ENCODE measurements around the gene HNRNPA0. TPM values are rescaled to one million over a fixed set of nuclear protein-coding genes. Genes with fewer than 3 reads are reported as not detected.

HNRNPA0 gene
- total and polyA plus RNA-seq, 9 of the 15 experiments (the other 6 are each of a cell fraction or from before 2014, with no cell fraction given): 5.0 to 33.3 (median 10.7) TPM

- Histone ChIP-seq H3K79me2 (ENCODE audit: control insufficient read depth, insufficient read depth, low read length) (no peaks in the 10 kb centered on the region), H3K9me1 (ENCODE audit: control insufficient read depth, insufficient read depth, low read length) (no peaks in the 10 kb centered on the region), H3K9me3 (replicated peaks; ENCODE audit: control insufficient read depth, insufficient read depth, low read depth, low read length) (no peaks in the 10 kb centered on the region), H3K27ac (ENCODE audit: extremely low read depth, low read depth, low read length) (no peak overlapping the region), H4K20me1 (replicated peaks; ENCODE audit: control insufficient read depth, insufficient read depth, low read length) (no peaks in the 10 kb centered on the region), H3K4me3 (no peak overlapping the region), H3K27me3 (ENCODE audit: control insufficient read depth in 2 of 2, insufficient read depth in 2 of 2, low read length in 2 of 2) (no peaks in the 10 kb centered on the region), H2AFZ (ENCODE audit: low read depth, low read length) (no peak overlapping the region), H3K4me1 (replicated peaks in 1 of 2; ENCODE audit: control insufficient read depth in 2 of 2, insufficient read depth in 2 of 2, low read length in 2 of 2) (no peaks in the 10 kb centered on the region), H3K36me3 (ENCODE audit: control insufficient read depth, insufficient read depth, low read length) (no peaks in the 10 kb centered on the region), H3K4me2 (ENCODE audit: insufficient read depth, low read length) (no peak overlapping the region), H3K9ac (ENCODE audit: insufficient read depth in 1 of 2, low read depth in 2 of 2, low read length in 2 of 2) (no peak overlapping the region)
- ATAC-seq (no peak), FAIRE-seq (no peak), DNase-seq (ENCODE audit: extremely low read depth in 1 of 4, low spot score in 3 of 4) (no peak)
- CTCF ChIA-PET (ENCODE audit: low intra/inter-chr PET ratio): no interaction called here
- TF ChIP-seq SIRT6 (IDR thresholded peaks at IDR 0.05; ENCODE audit: low read depth, low read length): no peak
- TF ChIP-seq ZSCAN29 (IDR thresholded peaks at IDR 0.05): no peak
- no peak for TF ChIP-seq ZBED1 (IDR thresholded peaks at IDR 0.05)
- no peak for TF ChIP-seq RNF2 (IDR thresholded peaks at IDR 0.05)
- TF ChIP-seq, protein P1, sequence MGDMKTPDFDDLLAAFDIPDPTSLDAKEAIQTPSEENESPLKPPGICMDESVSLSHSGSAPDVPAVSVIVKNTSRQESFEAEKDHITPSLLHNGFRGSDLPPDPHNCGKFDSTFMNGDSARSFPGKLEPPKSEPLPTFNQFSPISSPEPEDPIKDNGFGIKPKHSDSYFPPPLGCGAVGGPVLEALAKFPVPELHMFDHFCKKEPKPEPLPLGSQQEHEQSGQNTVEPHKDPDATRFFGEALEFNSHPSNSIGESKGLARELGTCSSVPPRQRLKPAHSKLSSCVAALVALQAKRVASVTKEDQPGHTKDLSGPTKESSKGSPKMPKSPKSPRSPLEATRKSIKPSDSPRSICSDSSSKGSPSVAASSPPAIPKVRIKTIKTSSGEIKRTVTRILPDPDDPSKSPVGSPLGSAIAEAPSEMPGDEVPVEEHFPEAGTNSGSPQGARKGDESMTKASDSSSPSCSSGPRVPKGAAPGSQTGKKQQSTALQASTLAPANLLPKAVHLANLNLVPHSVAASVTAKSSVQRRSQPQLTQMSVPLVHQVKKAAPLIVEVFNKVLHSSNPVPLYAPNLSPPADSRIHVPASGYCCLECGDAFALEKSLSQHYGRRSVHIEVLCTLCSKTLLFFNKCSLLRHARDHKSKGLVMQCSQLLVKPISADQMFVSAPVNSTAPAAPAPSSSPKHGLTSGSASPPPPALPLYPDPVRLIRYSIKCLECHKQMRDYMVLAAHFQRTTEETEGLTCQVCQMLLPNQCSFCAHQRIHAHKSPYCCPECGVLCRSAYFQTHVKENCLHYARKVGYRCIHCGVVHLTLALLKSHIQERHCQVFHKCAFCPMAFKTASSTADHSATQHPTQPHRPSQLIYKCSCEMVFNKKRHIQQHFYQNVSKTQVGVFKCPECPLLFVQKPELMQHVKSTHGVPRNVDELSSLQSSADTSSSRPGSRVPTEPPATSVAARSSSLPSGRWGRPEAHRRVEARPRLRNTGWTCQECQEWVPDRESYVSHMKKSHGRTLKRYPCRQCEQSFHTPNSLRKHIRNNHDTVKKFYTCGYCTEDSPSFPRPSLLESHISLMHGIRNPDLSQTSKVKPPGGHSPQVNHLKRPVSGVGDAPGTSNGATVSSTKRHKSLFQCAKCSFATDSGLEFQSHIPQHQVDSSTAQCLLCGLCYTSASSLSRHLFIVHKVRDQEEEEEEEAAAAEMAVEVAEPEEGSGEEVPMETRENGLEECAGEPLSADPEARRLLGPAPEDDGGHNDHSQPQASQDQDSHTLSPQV (IDR thresholded peaks at IDR 0.05): no peak
- TF ChIP-seq NFATC3 (IDR thresholded peaks at IDR 0.05): no peak
- no peak for TF ChIP-seq GATAD2B (IDR thresholded peaks at IDR 0.05; ENCODE audit: borderline replicate concordance)
- WGBS (ENCODE audit: insufficient coverage, low coverage, missing lambda C conversion rate): 0% methylated on average over 2 of the region's 2 CpGs
- BruUV-seq (replicated peaks): no TSS peak
- intact Hi-C loops (cut with micrococcal nuclease) (no loop called here), in situ Hi-C loops (cut with MboI) (no loop called here)
- POLR2A ChIA-PET: no interaction called here
These were observed 39.7 kb downstream of the HNRNPA0 start for GRCh38 chr5:137714494-137714893.

Data from K562 (cell line).